Neural progenitor cell (in vitro differentiated cells): ENCODE measurements around the gene KCNMB4. TPM values are rescaled to one million over a fixed set of nuclear protein-coding genes. Genes with fewer than 3 reads are reported as not detected.

Experiments used
- DNase-seq: peaks from one replicate; pipeline ENCODE4 v3.0.0-alpha.2; 2016; ENCODE audit warnings: low spot score
- H2AFZ ChIP-seq: fragments of 200-600 bp; sonication (generic); replicated peaks from 2 replicates; pipeline ENCODE4 v1.6.1; 2016; ENCODE audit warnings: antibody characterized with exemption
- H3F3A ChIP-seq: fragments of 200-600 bp; sonication (generic); 2 replicates; pipeline ENCODE4 v1.6.1; 2016; ENCODE audit warnings: antibody characterized with exemption, low read depth
- H3K27ac ChIP-seq: fragments of 200-600 bp; sonication (generic); 2 replicates; pipeline ENCODE4 v1.5.1; 2016; ENCODE audit warnings: mild to moderate bottlenecking
- H3K27me3 ChIP-seq: fragments of 200-600 bp; sonication (generic); 2 replicates; pipeline ENCODE4 v1.6.1; 2016; ENCODE audit warnings: mild to moderate bottlenecking, moderate library complexity
- H3K36me3 ChIP-seq: fragments of 200-600 bp; sonication (generic); 2 replicates; pipeline ENCODE4 v1.5.1; 2016
- H3K4me1 ChIP-seq: fragments of 200-600 bp; sonication (generic); 2 replicates; pipeline ENCODE4 v1.6.1; 2016; ENCODE audit warnings: mixed run types
- H3K4me2 ChIP-seq: fragments of 200-600 bp; sonication (generic); 2 replicates; pipeline ENCODE4 v1.6.1; 2016
- H3K4me3 ChIP-seq: fragments of 200-600 bp; sonication (generic); 2 replicates; pipeline ENCODE4 v1.5.1; 2016
- H3K79me2 ChIP-seq: fragments of 200-600 bp; sonication (generic); 2 replicates; pipeline ENCODE4 v1.6.1; 2016; ENCODE audit warnings: low read depth
- H3K9ac ChIP-seq: fragments of 200-600 bp; sonication (generic); 2 replicates; pipeline ENCODE4 v1.6.1; 2016
- H3K9me3 ChIP-seq: fragments of 200-600 bp; sonication (generic); 2 replicates; pipeline ENCODE4 v1.5.1; 2016; ENCODE audit warnings: low read depth
- H4K20me1 ChIP-seq: fragments of 200-600 bp; sonication (generic); 2 replicates; pipeline ENCODE4 v1.6.1; 2016; ENCODE audit warnings: low read depth
- H3K27ac Mint-ChIP-seq: 3 replicates; pipeline ENCODE4 v1.8.0; 2021; ENCODE audit warnings: mixed read lengths
- H3K27me3 Mint-ChIP-seq: 2 replicates; pipeline ENCODE4 v1.8.0; 2022; ENCODE audit warnings: low read depth, mild to moderate bottlenecking, inconsistent platforms, moderate library complexity, mixed read lengths; ENCODE audit not compliant: insufficient read depth
- H3K36me3 Mint-ChIP-seq: 3 replicates; pipeline ENCODE4 v1.8.0; 2021; ENCODE audit warnings: mixed read lengths
- H3K4me1 Mint-ChIP-seq: 3 replicates; pipeline ENCODE4 v1.8.0; 2021; ENCODE audit warnings: mixed read lengths
- H3K4me3 Mint-ChIP-seq: 3 replicates; pipeline ENCODE4 v1.8.0; 2021; ENCODE audit warnings: mild to moderate bottlenecking, moderate library complexity, mixed read lengths
- H3K9me3 Mint-ChIP-seq: 3 replicates; pipeline ENCODE4 v1.8.0; 2020; ENCODE audit warnings: mixed read lengths
- CTCF ChIP-seq: fragments of 200-600 bp; sonication (generic); IDR thresholded peaks from 2 replicates; pipeline ENCODE4 v1.5.1; 2017; ENCODE audit warnings: antibody characterized with exemption, mild to moderate bottlenecking
- EZH2 ChIP-seq: fragments of 200-600 bp; sonication (generic); IDR thresholded peaks from 2 replicates; pipeline ENCODE4 v1.6.1; 2017; ENCODE audit warnings: antibody characterized with exemption, mild to moderate bottlenecking, moderate library complexity
- EZH2phosphoT487 ChIP-seq: fragments of 200-600 bp; sonication (generic); IDR thresholded peaks from 2 replicates; pipeline ENCODE4 v1.6.1; 2017; ENCODE audit warnings: antibody characterized with exemption
- total RNA-seq: library from RNA; depleted of rRNA; stranded (reverse); fragments of >200 nt; gene quantifications from 2 replicates; pipeline ENCODE4 v1.2.3, GENCODE V29; 2015; ENCODE audit warnings: low replicate concordance

The KCNMB4 gene
- total RNA-seq, 1 donor from 2014 or later: 8.5 TPM

GRCh38 chr12:70321191-70321590 is 44.9 kb upstream of the KCNMB4 start:
- H3F3A ChIP-seq: no peaks in the 10 kb centered on the region
- H3K4me1 ChIP-seq: no peaks in the 10 kb centered on the region
- DNase-seq: no peak
- H3K27me3 ChIP-seq: no peaks in the 10 kb centered on the region
- H3K9me3 Mint-ChIP-seq: no peaks in the 10 kb centered on the region
- no peak overlapping the region for H3K27ac ChIP-seq
- H3K79me2 ChIP-seq: peaks cover 32% of the 10 kb centered on the region
- no peak overlapping the region for H3K9ac ChIP-seq
- H3K4me2 ChIP-seq: no peak overlapping the region
- H3K36me3 ChIP-seq: peaks cover 9% of the 10 kb centered on the region
- H3K4me3 ChIP-seq: no peak overlapping the region
- H3K4me3 Mint-ChIP-seq: no peak overlapping the region
- no peak overlapping the region for H3K27ac Mint-ChIP-seq
- TF ChIP-seq EZH2: no peak
- TF ChIP-seq CTCF: no peak
- TF ChIP-seq EZH2phosphoT487: no peak
- H2AFZ ChIP-seq: no peak overlapping the region
- peaks cover 4% of the 10 kb centered on the region for H4K20me1 ChIP-seq
- no peaks in the 10 kb centered on the region for H3K27me3 Mint-ChIP-seq
- no peaks in the 10 kb centered on the region for H3K4me1 Mint-ChIP-seq
- peaks cover 19% of the 10 kb centered on the region for H3K36me3 Mint-ChIP-seq
- no peaks in the 10 kb centered on the region for H3K9me3 ChIP-seq

- Histone ChIP-seq H3K27ac (no peak overlapping the region), H3K36me3 (peaks cover 3% of the 10 kb centered on the region), H3K79me2 (peaks cover 3% of the 10 kb centered on the region), H4K20me1 (no peaks in the 10 kb centered on the region), H3K4me2 (no peak overlapping the region), H3K9ac (no peak overlapping the region), H3K9me3 (no peaks in the 10 kb centered on the region), H3K27me3 (no peaks in the 10 kb centered on the region), H3K4me1 (no peaks in the 10 kb centered on the region), H3F3A (peaks cover 5% of the 10 kb centered on the region), H3K4me3 (no peak overlapping the region), H2AFZ (no peak overlapping the region)
- no peak for DNase-seq
- Mint-ChIP-seq H3K4me1 (no peaks in the 10 kb centered on the region), H3K27ac (no peak overlapping the region), H3K36me3 (peaks cover 30% of the 10 kb centered on the region), H3K27me3 (no peaks in the 10 kb centered on the region), H3K9me3 (no peaks in the 10 kb centered on the region), H3K4me3 (no peak overlapping the region)
- no peak for TF ChIP-seq EZH2
- no peak for TF ChIP-seq EZH2phosphoT487
- TF ChIP-seq CTCF: no peak
These were observed 38.5 kb upstream of the KCNMB4 start for GRCh38 chr12:70327541-70327940.

GRCh38 chr12:70329728-70330127 is 36.4 kb upstream of the KCNMB4 start:
- H3K27ac Mint-ChIP-seq: no peak overlapping the region
- Histone ChIP-seq H2AFZ (no peak overlapping the region), H3K4me3 (no peak overlapping the region), H3K9ac (no peak overlapping the region), H3K36me3 (peaks cover 3% of the 10 kb centered on the region), H3K79me2 (peaks cover 3% of the 10 kb centered on the region), H3K4me2 (no peak overlapping the region), H3K27me3 (no peaks in the 10 kb centered on the region), H4K20me1 (no peaks in the 10 kb centered on the region), H3K9me3 (no peaks in the 10 kb centered on the region), H3K27ac (no peak overlapping the region), H3F3A (peaks cover 5% of the 10 kb centered on the region), H3K4me1 (no peaks in the 10 kb centered on the region)
- H3K36me3 Mint-ChIP-seq: peaks cover 23% of the 10 kb centered on the region
- H3K27me3 Mint-ChIP-seq: no peaks in the 10 kb centered on the region
- H3K9me3 Mint-ChIP-seq: no peaks in the 10 kb centered on the region
- no peak for TF ChIP-seq EZH2
- TF ChIP-seq EZH2phosphoT487: no peak
- TF ChIP-seq CTCF: no peak
- no peaks in the 10 kb centered on the region for H3K4me1 Mint-ChIP-seq
- no peak overlapping the region for H3K4me3 Mint-ChIP-seq
- DNase-seq: no peak
